AG09309 (cell line): ENCODE measurements around the gene SZT2.
A peak's percentile ranks its signal among the peaks of the same experiment; 100 is the strongest.

Source experiments
- DNase-seq: peaks from one replicate; pipeline ENCODE4 v3.0.0-alpha.2; 2010; ENCODE audit warnings: low read depth
- H3K4me3 ChIP-seq: 2 replicates; pipeline ENCODE4 v1.5.1; 2011; ENCODE audit warnings: mild to moderate bottlenecking, low read depth, low read length, moderate library complexity; ENCODE audit not compliant: control insufficient read depth
- CTCF ChIP-seq: IDR thresholded peaks from 2 replicates; pipeline ENCODE4 v1.5.1; 2011; ENCODE audit warnings: mild to moderate bottlenecking, low read depth, low read length, inconsistent platforms; ENCODE audit not compliant: insufficient read depth, control insufficient read depth; ENCODE audit errors: missing control alignments

SZT2 gene

GRCh38 chr1:43348809-43349593, 40.7 kb upstream of the SZT2 start:
- H3K4me3 ChIP-seq = peak overlapping the region; percentile 44
- TF ChIP-seq CTCF = no peak
- no peak for DNase-seq

GRCh38 chr1:43349594-43350306, 39.9 kb upstream of the SZT2 start:
- no peak for DNase-seq
- peak overlapping the region; percentile 44 for H3K4me3 ChIP-seq
- TF ChIP-seq CTCF = no peak

GRCh38 chr1:43350976-43351375, 38.7 kb upstream of the SZT2 start:
- no peak for DNase-seq

GRCh38 chr1:43351421-43352350, 38.0 kb upstream of the SZT2 start:
- no peak for TF ChIP-seq CTCF
- H3K4me3 ChIP-seq = no peak overlapping the region
- DNase-seq = no peak

More at GRCh38 chr1:43350976-43351375, 38.7 kb upstream of the SZT2 start:
- no peak overlapping the region for H3K4me3 ChIP-seq
- no peak for TF ChIP-seq CTCF

GRCh38 chr1:43352351-43352705, 37.4 kb upstream of the SZT2 start:
- DNase-seq = no peak
- H3K4me3 ChIP-seq = no peak overlapping the region
- no peak for TF ChIP-seq CTCF

- H3K4me3 ChIP-seq = no peak overlapping the region
- TF ChIP-seq CTCF = no peak
- DNase-seq = no peak
Observed at GRCh38 chr1:43352881-43353280, 36.8 kb upstream of the SZT2 start.
